HUDEP-2 (cell line): ENCODE results near the gene RBMS1.
"Not testable (repeated sequence)": the region's sequence is repeated elsewhere in the genome, so short reads cannot be mapped to it uniquely, and the experiment has no call there.

Source experiments
- DNase-seq, 76 experiments: peaks; one replicate each; lab custom pipeline; 2025; ENCODE audit not compliant: unreplicated experiment in 76 of 76; lab: John Stamatoyannopoulos, UW

Gene RBMS1

DNA sequence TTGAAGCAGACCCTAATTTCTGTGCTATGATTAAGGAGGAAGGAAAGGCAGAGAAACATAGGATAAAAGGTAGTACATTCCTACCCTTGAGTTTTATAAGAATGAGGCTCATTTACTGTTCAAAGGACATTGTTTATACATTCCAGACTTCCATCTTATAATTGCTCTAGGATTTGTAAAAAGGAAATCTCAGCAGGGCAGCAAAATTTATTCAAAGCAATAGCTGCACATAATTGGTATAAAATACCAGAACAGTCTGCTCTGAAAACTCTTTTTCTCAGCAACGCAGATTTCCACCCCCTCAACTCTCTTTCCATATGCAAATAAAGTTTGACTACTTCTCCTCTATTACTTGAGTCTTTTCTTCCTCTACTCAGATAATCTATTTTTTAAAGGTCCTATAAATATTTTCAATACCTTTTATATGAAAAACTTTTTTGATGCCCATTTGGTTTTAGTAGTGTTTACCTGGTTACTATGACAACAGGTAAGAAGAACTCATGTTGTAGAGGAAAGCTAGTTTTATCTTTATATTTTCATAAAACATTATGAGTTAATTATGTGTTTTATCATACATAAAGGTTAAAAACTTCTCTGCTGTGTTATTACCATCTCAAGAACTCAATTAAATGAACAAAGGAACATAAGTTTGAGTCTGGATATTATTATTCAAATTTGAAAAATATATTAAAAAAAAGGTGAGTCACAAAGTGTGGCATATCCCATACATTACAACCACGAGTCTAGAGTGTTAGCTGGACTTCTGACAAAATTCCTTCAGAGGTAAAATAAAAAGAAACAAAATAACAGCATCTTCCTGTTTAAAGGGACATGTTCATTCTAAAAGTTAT is 19.9 kb downstream of the RBMS1 start:
- no peak for DNase-seq

GRCh38 chr2:160472839-160473251 is 20.8 kb downstream of the RBMS1 start:
- DNase-seq = no peak

- no peak for DNase-seq
Observed at GRCh38 chr2:160471950-160472349, 21.7 kb downstream of the RBMS1 start.

DNA sequence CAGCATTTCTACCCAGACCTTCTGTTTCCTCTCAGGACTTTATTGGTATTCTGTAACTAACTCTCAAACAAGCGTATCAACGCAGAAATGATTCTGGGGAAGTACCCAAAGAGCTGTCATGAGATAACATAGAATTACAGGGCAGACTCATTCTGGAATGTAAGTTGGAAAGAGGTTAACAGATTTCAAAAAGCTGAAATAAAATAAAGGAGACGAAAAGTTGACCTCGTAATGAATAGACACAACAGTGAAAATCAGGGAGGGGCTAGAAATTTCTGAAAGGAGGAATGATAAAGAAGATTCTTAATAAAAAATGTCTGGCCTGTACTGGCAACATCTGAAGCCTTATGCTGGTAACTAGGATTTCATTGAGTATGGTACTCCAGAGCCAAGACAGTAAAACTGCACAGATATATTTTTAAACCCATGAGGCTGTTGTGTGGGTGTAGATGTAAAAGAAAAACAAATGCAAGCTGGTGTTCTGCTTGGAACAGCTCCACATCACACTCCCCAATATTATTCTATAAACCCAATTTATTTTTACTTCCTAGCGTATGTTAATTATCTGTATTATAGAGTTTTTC is 23.9 kb downstream of the RBMS1 start:
- DNase-seq = no peak

DNA sequence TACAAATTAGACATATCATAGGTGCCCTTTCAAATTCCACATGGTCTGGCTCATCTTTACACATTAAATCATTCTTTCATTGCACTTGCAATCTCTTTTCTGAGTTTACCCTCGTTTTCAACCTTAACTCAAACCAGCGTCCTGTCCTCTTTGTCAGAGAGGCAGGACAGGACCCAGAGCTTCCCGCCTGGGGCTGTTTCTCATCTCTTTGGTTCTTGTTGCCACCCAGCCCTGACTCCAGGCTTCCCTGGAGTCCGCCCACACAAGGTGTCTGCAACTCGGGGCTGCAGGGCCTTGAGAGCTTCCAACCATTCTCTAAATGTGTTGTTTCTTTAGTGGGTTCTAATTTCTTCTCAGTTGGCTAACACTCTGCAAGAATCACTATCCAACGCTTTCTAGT is 24.4 kb downstream of the RBMS1 start:
- DNase-seq = no peak

DNA sequence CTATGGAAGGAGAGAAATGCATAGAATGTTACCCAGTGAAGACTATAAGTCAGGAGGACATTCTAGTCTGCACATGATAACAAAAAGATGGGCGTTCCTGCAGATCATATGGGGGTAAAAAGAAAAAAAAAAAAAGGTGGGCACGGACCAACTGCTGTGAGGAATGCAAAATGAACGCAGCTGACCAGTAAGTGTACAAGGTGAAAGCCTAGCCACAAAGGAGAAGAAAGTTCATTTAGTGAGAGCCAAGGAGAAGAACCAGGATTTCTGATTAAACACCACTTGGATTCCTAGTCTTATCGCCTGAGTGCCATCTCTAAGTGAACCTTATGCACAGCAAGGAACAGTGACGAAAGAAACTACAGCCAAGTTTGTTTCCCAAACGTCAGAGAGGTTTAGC is 26.5 kb downstream of the RBMS1 start:
- DNase-seq = no peak

- DNase-seq = no peak
Observed at GRCh38 chr2:160465406-160465805, 28.2 kb downstream of the RBMS1 start.

- no peak for DNase-seq
Observed at GRCh38 chr2:160465002-160465401, 28.6 kb downstream of the RBMS1 start.

DNA sequence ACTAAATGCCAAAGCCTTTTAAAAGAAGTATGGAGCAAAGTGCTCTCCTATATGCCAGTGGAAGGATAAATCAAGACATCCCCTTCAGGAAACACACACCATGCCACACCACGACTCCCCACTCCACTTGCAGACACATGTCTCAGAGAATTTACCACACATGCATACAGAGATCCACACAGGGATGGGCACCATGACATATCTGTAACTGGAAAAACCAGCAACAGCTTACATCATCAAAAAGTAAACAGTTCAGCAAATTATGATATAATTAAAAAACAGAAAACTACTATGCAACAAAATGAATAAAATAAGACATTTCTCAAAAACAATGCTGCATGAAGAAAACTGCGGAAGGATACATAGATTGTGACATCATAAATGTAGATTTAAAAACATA is 29.6 kb downstream of the RBMS1 start:
- no peak for DNase-seq

DNA sequence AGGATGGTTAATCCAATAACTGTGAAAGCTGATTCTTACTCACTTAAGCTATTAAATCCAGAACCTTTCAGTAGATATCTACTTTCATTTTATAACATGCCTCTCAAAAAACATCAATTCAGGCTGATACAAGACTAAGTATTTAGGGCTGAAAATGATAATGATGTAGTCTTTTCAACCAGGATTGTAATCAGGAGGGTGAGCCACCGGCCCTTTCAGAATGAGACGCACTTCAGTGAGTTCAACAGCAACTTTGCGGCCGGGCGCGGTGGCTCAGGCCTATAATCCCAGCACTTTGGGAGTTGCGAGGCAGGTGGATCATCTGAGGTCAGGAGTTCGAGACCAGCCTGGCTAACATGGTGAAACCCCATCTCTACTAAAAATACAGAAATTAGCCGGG is 30.4 kb downstream of the RBMS1 start:
- DNase-seq = no peak

DNA sequence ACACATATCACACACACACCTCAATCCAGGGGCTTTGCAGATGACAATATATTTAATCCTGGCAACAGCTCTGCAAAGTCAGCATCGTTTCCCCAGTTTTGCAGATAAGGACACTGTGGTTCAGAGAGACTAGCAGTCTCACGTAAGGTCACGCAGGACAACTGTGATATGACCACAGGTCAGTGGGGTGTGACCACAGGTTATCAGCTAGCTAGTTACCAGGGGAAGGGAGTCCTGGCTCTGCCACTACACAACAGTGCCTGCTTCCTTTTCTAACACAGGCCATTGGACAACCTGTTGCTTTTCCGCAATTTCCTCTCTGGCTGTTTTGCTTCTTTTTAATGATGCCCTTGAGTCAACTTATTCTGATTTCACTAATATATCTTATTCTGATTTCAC is 33.3 kb downstream of the RBMS1 start:
- no peak for DNase-seq

DNA sequence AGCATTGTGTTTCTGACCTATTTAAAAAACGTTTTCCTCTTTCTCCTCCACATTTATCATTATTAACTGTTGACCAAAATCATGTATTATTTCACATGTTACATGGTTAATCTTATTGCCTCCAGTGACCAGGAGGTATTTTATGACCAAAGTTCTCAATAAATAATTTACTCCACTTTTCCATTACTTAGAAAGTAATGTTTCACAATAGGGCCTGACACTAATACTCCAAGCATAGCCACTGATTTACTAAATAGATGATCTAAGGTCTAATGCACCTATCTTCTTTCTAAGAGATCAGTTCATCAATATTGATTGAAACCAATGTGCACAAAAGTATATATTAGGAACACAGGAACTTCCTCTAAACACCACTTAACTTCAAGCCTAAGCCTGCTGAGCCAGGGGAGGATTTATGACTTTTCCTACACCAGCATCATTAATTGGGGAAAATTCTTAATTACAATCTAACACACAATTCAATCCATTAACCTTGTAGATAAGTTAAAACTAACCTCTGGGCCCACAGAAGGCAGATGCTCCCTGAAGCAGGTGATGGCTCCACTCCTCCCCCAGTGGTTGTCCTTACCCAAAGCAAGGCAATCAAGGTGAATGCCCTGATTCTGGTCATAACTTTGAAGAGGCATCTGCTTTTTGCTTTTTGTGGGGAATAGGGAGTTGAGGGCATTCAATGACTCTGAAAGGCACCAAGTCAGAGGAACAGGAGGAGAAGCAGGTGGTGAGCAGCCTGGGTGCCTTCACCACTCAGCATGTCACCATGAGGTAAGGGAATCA is 33.9 kb downstream of the RBMS1 start:
- DNase-seq = no peak

DNA sequence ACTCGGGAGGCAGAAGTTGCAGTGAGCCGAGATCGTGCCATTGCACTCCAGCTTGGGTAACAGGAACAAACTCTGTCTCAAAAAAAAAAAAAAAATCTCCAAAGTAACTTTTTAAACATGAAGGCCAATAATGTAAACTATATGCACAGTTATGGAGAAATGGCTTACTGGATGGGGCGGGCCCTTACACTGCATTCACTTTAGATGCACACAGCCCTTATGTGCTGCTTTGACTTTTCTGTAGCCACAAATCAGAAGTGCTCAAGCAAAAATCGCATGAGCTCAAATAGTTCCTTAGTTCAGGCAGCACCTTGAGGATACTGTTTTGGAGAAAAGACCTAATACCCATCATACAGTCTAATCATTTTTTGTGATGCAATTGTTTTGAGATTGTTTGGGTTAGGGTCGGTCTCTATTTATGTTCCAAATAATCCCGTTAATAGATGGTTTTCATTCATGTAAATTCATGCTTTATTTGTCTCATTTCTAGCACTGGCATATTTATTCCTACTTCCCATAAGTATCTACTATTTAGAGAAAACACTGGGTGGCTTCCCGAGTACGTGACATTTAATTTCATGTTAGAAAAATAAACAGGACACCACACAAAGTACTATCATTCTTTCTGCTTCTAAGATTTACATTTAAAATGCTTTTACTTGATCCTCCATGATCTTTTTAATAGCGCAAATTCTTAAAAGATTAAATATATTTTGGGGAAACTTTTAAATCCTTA is 34.7 kb downstream of the RBMS1 start:
- no peak for DNase-seq

DNA sequence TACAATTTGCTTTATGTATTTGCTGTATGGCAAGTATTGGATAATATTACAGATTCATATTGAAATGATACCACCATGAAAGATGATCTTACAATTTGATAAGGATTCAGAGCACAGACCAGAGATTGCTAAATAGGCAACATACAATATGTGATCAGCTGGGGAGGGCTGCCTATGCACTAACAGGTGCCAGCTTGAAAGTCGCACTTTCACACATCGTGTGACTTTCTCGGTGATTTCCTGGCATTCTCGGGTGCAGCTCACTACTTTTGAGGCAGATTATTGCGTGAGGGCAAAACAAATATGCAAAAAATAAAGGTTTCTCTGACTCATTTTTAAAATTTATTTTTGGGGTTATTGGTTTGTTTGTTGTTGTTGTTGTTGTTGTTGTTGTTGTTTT is 36.0 kb downstream of the RBMS1 start:
- no peak for DNase-seq

GRCh38 chr2:160454070-160454797 is 39.4 kb downstream of the RBMS1 start:
- DNase-seq = no peak

DNA sequence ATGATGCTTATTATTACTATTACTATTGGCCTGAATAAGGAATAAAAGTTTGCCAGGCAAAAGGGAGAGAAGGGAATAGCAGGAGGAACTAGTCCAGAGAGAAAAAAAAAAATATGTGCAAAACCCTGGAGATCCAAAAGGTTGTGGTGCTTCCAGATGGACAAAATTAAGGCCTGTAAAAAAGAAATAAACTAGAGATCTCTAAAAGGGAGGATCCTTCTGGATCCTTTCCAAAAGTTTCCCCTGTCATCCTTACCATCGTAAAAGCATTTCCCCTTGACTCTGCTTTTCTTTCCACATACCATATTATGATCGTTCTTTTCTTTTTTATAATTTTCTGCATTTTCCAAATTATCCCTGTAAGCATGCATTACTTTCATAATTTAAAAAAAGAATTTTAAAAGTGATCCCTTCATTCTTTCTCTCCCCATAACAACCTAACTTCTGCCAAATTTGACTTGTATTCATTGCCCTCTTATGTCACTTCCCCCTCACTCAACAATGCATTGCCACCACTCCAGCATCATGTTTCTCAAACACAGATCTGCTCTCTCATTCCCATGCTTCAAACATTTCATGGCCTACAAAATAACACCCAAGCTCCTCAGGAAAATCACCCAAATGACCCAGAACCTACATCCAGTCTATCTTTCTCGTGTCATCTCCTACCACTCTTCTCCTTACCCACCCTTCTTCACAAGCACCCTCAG is 40.3 kb downstream of the RBMS1 start:
- no peak for DNase-seq

GRCh38 chr2:160450486-160450885 is 43.1 kb downstream of the RBMS1 start:
- DNase-seq = no peak

DNA sequence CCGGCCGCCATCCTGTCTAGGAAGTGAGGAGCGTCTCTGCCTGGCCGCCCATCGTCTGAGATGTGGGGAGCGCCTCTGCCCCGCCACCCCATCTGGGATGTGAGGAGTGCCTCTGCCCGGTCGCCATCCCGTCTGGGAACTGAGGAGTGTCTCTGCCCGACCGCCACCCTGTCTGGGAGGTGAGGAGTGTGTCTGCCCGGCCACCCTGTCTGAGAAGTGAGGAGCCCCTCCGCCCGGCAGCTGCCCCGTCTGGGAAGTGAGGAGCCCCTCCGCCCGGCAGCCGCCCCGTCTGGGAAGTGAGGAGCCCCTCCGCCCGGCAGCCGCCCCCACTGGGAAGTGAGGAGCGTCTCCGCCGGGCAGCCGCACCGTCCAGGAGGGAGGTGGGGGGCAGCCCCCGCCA is 44.8 kb downstream of the RBMS1 start:
- not testable (repeated sequence) for DNase-seq

DNA sequence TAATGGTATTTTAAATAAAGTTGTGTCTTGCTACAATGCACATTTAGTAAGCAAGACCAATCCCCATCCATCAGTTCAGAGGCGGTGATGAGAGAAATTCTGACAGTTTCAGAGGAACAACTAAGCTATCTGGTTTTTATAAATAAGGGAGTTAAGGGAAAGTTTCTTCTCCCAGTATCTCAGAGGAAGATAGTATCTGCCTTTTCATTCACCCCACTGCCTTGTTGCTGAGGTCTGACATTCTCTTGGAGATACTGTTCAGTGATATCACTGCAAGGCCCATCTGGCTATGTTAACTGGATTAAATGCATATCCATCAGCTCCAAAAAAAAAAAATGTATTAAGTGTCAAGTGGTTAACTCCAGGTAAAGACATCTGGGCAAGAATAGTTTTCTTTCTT is 47.9 kb downstream of the RBMS1 start:
- DNase-seq = no peak

GRCh38 chr2:160442603-160443002 is 51.0 kb downstream of the RBMS1 start:
- DNase-seq = no peak
